ENCODE data around the gene VKORC1L1. TPM values are rescaled to one million over a fixed set of nuclear protein-coding genes. Genes with fewer than 3 reads are reported as not detected.

The VKORC1L1 gene
- total and polyA plus RNA-seq, 2 of the 8 experiments (the other 6 are each of a cell fraction or from before 2014, with no cell fraction given) = 12.7 to 45.3 TPM

- TF ChIP-seq RXRA (IDR thresholded peaks at IDR 0.05; ENCODE audit: insufficient read depth, low read depth, low read length) (no peak), BACH1 (IDR thresholded peaks at IDR 0.05; ENCODE audit: low read length) (no peak), HDAC6 (IDR thresholded peaks at IDR 0.05; ENCODE audit: low read depth, low read length) (no peak), GTF2F1 (IDR thresholded peaks at IDR 0.05; ENCODE audit: borderline replicate concordance, low read depth, low read length) (no peak), SP1 (IDR thresholded peaks at IDR 0.05; ENCODE audit: low read depth, low read length) (no peak), EGR1 (IDR thresholded peaks at IDR 0.05; ENCODE audit: borderline replicate concordance, low read depth, low read length) (no peak), CTBP2 (IDR thresholded peaks at IDR 0.05; ENCODE audit: borderline replicate concordance, insufficient read depth, insufficient read length, low read length) (no peak), CREB1 (IDR thresholded peaks at IDR 0.05) (no peak), KDM4A (IDR thresholded peaks at IDR 0.05; ENCODE audit: low read depth, low read length, severe bottlenecking) (no peak), SRF (IDR thresholded peaks at IDR 0.05; ENCODE audit: low read depth, low read length) (no peak)
These were observed 134.4 kb downstream of the VKORC1L1 start (continued) for GRCh38 chr7:66007232-66007631.

Small RNAs within 50 kb of the gene (small RNA-seq; reads per million reads assigned to genes)
- gene AC073261.1 (ENCODE audit: insufficient read depth) (not detected), gene RNU6-973P (ENCODE audit: insufficient read depth) (not detected)

Other genes starting within 250 kb of the VKORC1L1 start
- gene GUSB, start 109.1 kb downstream of the VKORC1L1 start, total RNA-seq (2021; fragmentation: NEBNext Ultra II Directional; extraction: Animal tissue kit (Norgen Biotek cat#: 25700)) = 41.4 and 43.6 TPM in 2 replicates
- 71.3 and 107 TPM in 2 replicates for gene GUSB, start 109.1 kb downstream of the VKORC1L1 start, polyA plus RNA-seq (2011; rRNA removed)
- gene ASL, start 202.7 kb downstream of the VKORC1L1 start, total RNA-seq (2021; fragmentation: NEBNext Ultra II Directional; extraction: Animal tissue kit (Norgen Biotek cat#: 25700)) = 23.3 and 23.4 TPM in 2 replicates
- gene ASL, start 202.7 kb downstream of the VKORC1L1 start, polyA plus RNA-seq (2011; rRNA removed) = 35.3 and 44.9 TPM in 2 replicates
- gene CRCP, start 241.8 kb downstream of the VKORC1L1 start, total RNA-seq (2021; fragmentation: NEBNext Ultra II Directional; extraction: Animal tissue kit (Norgen Biotek cat#: 25700)) = 29.2 and 29.3 TPM in 2 replicates
- gene CRCP, start 241.8 kb downstream of the VKORC1L1 start, polyA plus RNA-seq (2011; rRNA removed) = 13.4 and 15.0 TPM in 2 replicates